ENCODE results near the gene BCL11B. TPM values are rescaled to one million over a fixed set of nuclear protein-coding genes. Genes with fewer than 3 reads are reported as not detected.

BCL11B gene
- total and polyA plus RNA-seq, 4 donors = 3.0 to 12.9 (median 11.0) TPM

GRCh38 chr14:99276482-99276881 is 4.5 kb upstream of the BCL11B start:
- H3K9me3 ChIP-seq (ENCODE audit: control insufficient read depth, insufficient read depth, low read length) = no peaks in the 10 kb centered on the region
- no peak for DNase-seq (ENCODE audit: low read depth in 4 of 6, low spot score in 6 of 6)
- H3K27ac ChIP-seq (ENCODE audit: low read depth, low read length) = no peak overlapping the region
- H3K36me3 ChIP-seq (ENCODE audit: control insufficient read depth, insufficient read depth, low read length) = no peaks in the 10 kb centered on the region
- peaks cover 42% of the 10 kb centered on the region for H3K4me1 ChIP-seq (ENCODE audit: control insufficient read depth, insufficient read depth, low read length)
- peaks cover 33% of the 10 kb centered on the region for H3K27me3 ChIP-seq (ENCODE audit: control insufficient read depth, insufficient read depth, low read length)
- H3K4me3 ChIP-seq (ENCODE audit: low read depth, low read length) = no peak overlapping the region
- no CpG with 5 or more reads among the region's 2 CpGs for WGBS (ENCODE audit: insufficient coverage)

GRCh38 chr14:99275222-99275584 is 3.2 kb upstream of the BCL11B start:
- Histone ChIP-seq H3K9me3 (ENCODE audit: control insufficient read depth, insufficient read depth, low read length) (no peaks in the 10 kb centered on the region), H3K27me3 (ENCODE audit: control insufficient read depth, insufficient read depth, low read length) (peaks cover 36% of the 10 kb centered on the region), H3K36me3 (ENCODE audit: control insufficient read depth, insufficient read depth, low read length) (no peaks in the 10 kb centered on the region), H3K4me3 (ENCODE audit: low read depth, low read length) (no peak overlapping the region), H3K4me1 (ENCODE audit: control insufficient read depth, insufficient read depth, low read length) (peaks cover 38% of the 10 kb centered on the region), H3K27ac (ENCODE audit: low read depth, low read length) (no peak overlapping the region)
- no peak for DNase-seq (ENCODE audit: low read depth in 4 of 6, low spot score in 6 of 6)

- peaks cover 40% of the 10 kb centered on the region for H3K27me3 ChIP-seq (ENCODE audit: control insufficient read depth, insufficient read depth, low read length)
- H3K27ac ChIP-seq (ENCODE audit: low read depth, low read length) = no peak overlapping the region
- no peaks in the 10 kb centered on the region for H3K9me3 ChIP-seq (ENCODE audit: control insufficient read depth, insufficient read depth, low read length)
- WGBS (ENCODE audit: insufficient coverage) = 0% methylated on average over 61 of the region's 69 CpGs
- no peaks in the 10 kb centered on the region for H3K36me3 ChIP-seq (ENCODE audit: control insufficient read depth, insufficient read depth, low read length)
- peaks cover 37% of the 10 kb centered on the region for H3K4me1 ChIP-seq (ENCODE audit: control insufficient read depth, insufficient read depth, low read length)
- DNase-seq (ENCODE audit: low read depth in 4 of 6, low spot score in 6 of 6) = peak in 5 of 6 donors; percentile 66 to 96 (median 76)
- H3K4me3 ChIP-seq (ENCODE audit: low read depth, low read length) = peak overlapping the region; percentile 40
These were observed 2.6 kb upstream of the BCL11B start for GRCh38 chr14:99274346-99275221.

- H3K27ac ChIP-seq (ENCODE audit: low read depth, low read length) = no peak overlapping the region
- peaks cover 35% of the 10 kb centered on the region for H3K4me1 ChIP-seq (ENCODE audit: control insufficient read depth, insufficient read depth, low read length)
- peaks cover 45% of the 10 kb centered on the region for H3K27me3 ChIP-seq (ENCODE audit: control insufficient read depth, insufficient read depth, low read length)
- H3K36me3 ChIP-seq (ENCODE audit: control insufficient read depth, insufficient read depth, low read length) = no peaks in the 10 kb centered on the region
- no peak for DNase-seq (ENCODE audit: low read depth in 4 of 6, low spot score in 6 of 6)
- peak overlapping the region; percentile 40 for H3K4me3 ChIP-seq (ENCODE audit: low read depth, low read length)
- H3K9me3 ChIP-seq (ENCODE audit: control insufficient read depth, insufficient read depth, low read length) = no peaks in the 10 kb centered on the region
- 1% methylated on average over 32 of the region's 34 CpGs for WGBS (ENCODE audit: insufficient coverage)
These were observed 1.9 kb upstream of the BCL11B start for GRCh38 chr14:99273766-99274345.

GRCh38 chr14:99272899-99273765 is 1.1 kb upstream of the BCL11B start:
- peaks cover 40% of the 10 kb centered on the region for H3K4me1 ChIP-seq (ENCODE audit: control insufficient read depth, insufficient read depth, low read length)
- WGBS (ENCODE audit: insufficient coverage) = 4% methylated on average over 36 of the region's 53 CpGs
- H3K9me3 ChIP-seq (ENCODE audit: control insufficient read depth, insufficient read depth, low read length) = no peaks in the 10 kb centered on the region
- no peak overlapping the region for H3K4me3 ChIP-seq (ENCODE audit: low read depth, low read length)
- peak in 1 of 6 donors; percentile 54 for DNase-seq (ENCODE audit: low read depth in 4 of 6, low spot score in 6 of 6)
- no peak overlapping the region for H3K27ac ChIP-seq (ENCODE audit: low read depth, low read length)
- peaks cover 52% of the 10 kb centered on the region for H3K27me3 ChIP-seq (ENCODE audit: control insufficient read depth, insufficient read depth, low read length)
- no peaks in the 10 kb centered on the region for H3K36me3 ChIP-seq (ENCODE audit: control insufficient read depth, insufficient read depth, low read length)

GRCh38 chr14:99272632-99272898 is 568 bp upstream of the BCL11B start:
- Histone ChIP-seq H3K4me3 (ENCODE audit: low read depth, low read length) (peak overlapping the region; percentile 48), H3K4me1 (ENCODE audit: control insufficient read depth, insufficient read depth, low read length) (peaks cover 42% of the 10 kb centered on the region), H3K27me3 (ENCODE audit: control insufficient read depth, insufficient read depth, low read length) (peaks cover 50% of the 10 kb centered on the region), H3K27ac (ENCODE audit: low read depth, low read length) (no peak overlapping the region), H3K36me3 (ENCODE audit: control insufficient read depth, insufficient read depth, low read length) (no peaks in the 10 kb centered on the region), H3K9me3 (ENCODE audit: control insufficient read depth, insufficient read depth, low read length) (no peaks in the 10 kb centered on the region)
- no peak for DNase-seq (ENCODE audit: low read depth in 4 of 6, low spot score in 6 of 6)
- 6% methylated on average over 5 of the region's 10 CpGs for WGBS (ENCODE audit: insufficient coverage)

GRCh38 chr14:99271221-99271941 is 616 bp downstream of the BCL11B start:
- Histone ChIP-seq H3K4me1 (ENCODE audit: control insufficient read depth, insufficient read depth, low read length) (peaks cover 42% of the 10 kb centered on the region), H3K27me3 (ENCODE audit: control insufficient read depth, insufficient read depth, low read length) (peaks cover 53% of the 10 kb centered on the region), H3K27ac (ENCODE audit: low read depth, low read length) (no peak overlapping the region)

GRCh38 chr14:99270458-99271220 is 1.4 kb downstream of the BCL11B start:
- H3K27ac ChIP-seq (ENCODE audit: low read depth, low read length) = no peak overlapping the region
- under 1% methylated on average over 63 of the region's 80 CpGs for WGBS (ENCODE audit: insufficient coverage)
- peak in 2 of 6 donors; percentile 73 to 78 for DNase-seq (ENCODE audit: low read depth in 4 of 6, low spot score in 6 of 6)
- H3K27me3 ChIP-seq (ENCODE audit: control insufficient read depth, insufficient read depth, low read length) = peaks cover 52% of the 10 kb centered on the region
- H3K4me1 ChIP-seq (ENCODE audit: control insufficient read depth, insufficient read depth, low read length) = peaks cover 42% of the 10 kb centered on the region
- H3K9me3 ChIP-seq (ENCODE audit: control insufficient read depth, insufficient read depth, low read length) = no peaks in the 10 kb centered on the region
- H3K36me3 ChIP-seq (ENCODE audit: control insufficient read depth, insufficient read depth, low read length) = no peaks in the 10 kb centered on the region
- peak overlapping the region; percentile 48 for H3K4me3 ChIP-seq (ENCODE audit: low read depth, low read length)

More at GRCh38 chr14:99271221-99271941, 616 bp downstream of the BCL11B start:
- WGBS (ENCODE audit: insufficient coverage) = 0% methylated on average over 7 of the region's 32 CpGs
- Histone ChIP-seq H3K9me3 (ENCODE audit: control insufficient read depth, insufficient read depth, low read length) (no peaks in the 10 kb centered on the region), H3K4me3 (ENCODE audit: low read depth, low read length) (peak overlapping the region; percentile 48), H3K36me3 (ENCODE audit: control insufficient read depth, insufficient read depth, low read length) (no peaks in the 10 kb centered on the region)
- DNase-seq (ENCODE audit: low read depth in 4 of 6, low spot score in 6 of 6) = peak in 1 of 6 donors; percentile 64
